HCT116 (cell line): Measurements from ENCODE around the gene SIK3. TPM values are rescaled to one million over a fixed set of nuclear protein-coding genes. Genes with fewer than 3 reads are reported as not detected.

Source experiments
- ATAC-seq: fragments of 200-7000 bp; cut with Tn5 transposase; 2 replicates; pipeline ENCODE4 v1.9.1; 2020; ENCODE audit warnings: mild to moderate bottlenecking, moderate library complexity
- BruUV-seq: library from RNA; stranded (reverse); fragments of 400-500 nt; replicated peaks from 2 replicates; lab custom pipeline; 2021; lab: Mats Ljungman, UMichigan
- CTCF ChIA-PET: fragments of 300-600 bp; sonication (Branson Sonifier 250); formaldehyde crosslinking; loops from one replicate; lab custom pipeline; 2021; ENCODE audit warnings: antibody characterized with exemption; lab: Charles Lee
- POLR2A ChIA-PET: fragments of 300-600, 350-600 bp; sonication (Branson Sonifier 250); formaldehyde crosslinking; loops from one replicate; lab custom pipeline; 2021; ENCODE audit warnings: antibody characterized with exemption; lab: Charles Lee
- RAD21 ChIA-PET, 2 experiments: fragments of 300-600 bp; sonication (Branson Sonifier 250); formaldehyde crosslinking; loops; one replicate each; lab custom pipeline; 2023; ENCODE audit warnings: low total read pairs in 2 of 2; ENCODE audit not compliant: uncharacterized antibody in 2 of 2, unreplicated experiment in 2 of 2, low non-redundant PET in 1 of 2; lab: Charles Lee
- DNase-seq: peaks from one replicate; pipeline ENCODE4 v3.0.0-alpha.2; 2010; ENCODE audit warnings: low read depth, low spot score
- H2AFZ ChIP-seq: fragments of 200-600 bp; shearing (Covaris generic), sonication (generic); 2 replicates; pipeline ENCODE4 v1.6.1; 2017; ENCODE audit warnings: low read depth, mixed run types, mixed read lengths, antibody characterized with exemption, low read length; ENCODE audit not compliant: poor library complexity, severe bottlenecking
- H3K27ac ChIP-seq: 2 replicates; pipeline ENCODE4 v1.5.1; 2012; ENCODE audit warnings: low read depth, low read length
- H3K27me3 ChIP-seq: fragments of 200-600 bp; sonication (generic); 2 replicates; pipeline ENCODE4 v1.6.1; 2016; ENCODE audit warnings: mixed run types, low read length, mixed read lengths; ENCODE audit not compliant: insufficient read depth
- H3K36me3 ChIP-seq, 2 experiments: fragments of 200-500 bp in 1 of 2; fragments of 200-600 bp in 1 of 2; sonication (Bioruptor generic) in 1 of 2; sonication (generic) in 1 of 2; 2 replicates each; pipeline versions ENCODE4 v1.5.1 to v1.6.1; 2014 to 2016; ENCODE audit warnings: low read length in 2 of 2, inconsistent platforms in 1 of 2, mixed read lengths in 1 of 2, mixed run types in 1 of 2; ENCODE audit not compliant: insufficient read depth in 2 of 2, control insufficient read depth in 1 of 2
- H3K4me1 ChIP-seq, 2 experiments: fragments of 200-600 bp in 1 of 2; sonication (generic) in 1 of 2; 2 replicates each; pipeline versions ENCODE4 v1.5.1 to v1.6.1; 2012 to 2017; ENCODE audit warnings: low read length in 2 of 2, inconsistent platforms in 1 of 2, mild to moderate bottlenecking in 1 of 2, mixed read lengths in 1 of 2, mixed run types in 1 of 2, moderate library complexity in 1 of 2; ENCODE audit not compliant: insufficient read depth in 2 of 2, control insufficient read depth in 1 of 2
- H3K4me2 ChIP-seq: fragments of 200-600 bp; sonication (generic); 2 replicates; pipeline ENCODE4 v1.6.1; 2017; ENCODE audit warnings: mixed run types, low read length, mixed read lengths
- H3K4me3 ChIP-seq, 2 experiments: fragments of 200-600 bp in 1 of 2; sonication (generic) in 1 of 2; replicated peaks in 1 of 2; 2 replicates each; pipeline ENCODE4 v1.5.1; 2011 to 2016; ENCODE audit warnings: low read length in 2 of 2, control low read depth in 1 of 2, low read depth in 1 of 2, mild to moderate bottlenecking in 1 of 2, mixed read lengths in 1 of 2, mixed run types in 1 of 2
- H3K79me2 ChIP-seq: fragments of 200-600 bp; sonication (generic); 2 replicates; pipeline ENCODE4 v1.6.1; 2017; ENCODE audit warnings: mild to moderate bottlenecking, mixed run types, low read length, moderate library complexity, mixed read lengths; ENCODE audit not compliant: insufficient read depth
- H3K9ac ChIP-seq: fragments of 200-600 bp; sonication (generic); 2 replicates; pipeline ENCODE4 v1.6.1; 2016; ENCODE audit warnings: low read length, mixed read lengths
- H3K9me2 ChIP-seq: fragments of 200-600 bp; sonication (generic), shearing (Covaris generic); 2 replicates; pipeline ENCODE4 v1.6.1; 2017; ENCODE audit warnings: mixed run types, mild to moderate bottlenecking, moderate library complexity; ENCODE audit not compliant: insufficient read depth
- H3K9me3 ChIP-seq, 2 experiments: fragments of 200-500 bp in 1 of 2; fragments of 200-600 bp in 1 of 2; sonication (Bioruptor generic) in 1 of 2; sonication (generic) in 1 of 2; 2 replicates each; pipeline ENCODE4 v1.6.1; 2014 to 2017; ENCODE audit warnings: low read length in 2 of 2, mixed read lengths in 2 of 2, inconsistent platforms in 1 of 2, low read depth in 1 of 2, mild to moderate bottlenecking in 1 of 2, mixed run types in 1 of 2, moderate library complexity in 1 of 2; ENCODE audit not compliant: control insufficient read depth in 1 of 2, insufficient read depth in 1 of 2
- H4K20me1 ChIP-seq: fragments of 200-600 bp; sonication (generic), shearing (Covaris generic); 2 replicates; pipeline ENCODE4 v1.6.1; 2017; ENCODE audit warnings: mixed run types, mild to moderate bottlenecking, moderate library complexity; ENCODE audit not compliant: insufficient read depth
- CEBPB ChIP-seq: IDR thresholded peaks from 2 replicates; pipeline ENCODE4 v1.6.1; 2012; ENCODE audit warnings: low read depth
- EZH2 ChIP-seq: fragments of 200-600 bp; sonication (generic); IDR thresholded peaks from 2 replicates; pipeline ENCODE4 v1.6.1; 2017; ENCODE audit warnings: antibody characterized with exemption, mixed run types
- EZH2phosphoT487 ChIP-seq: fragments of 200-600 bp; IDR thresholded peaks from 2 replicates; pipeline ENCODE4 v1.6.1; 2018; ENCODE audit warnings: antibody characterized with exemption, borderline replicate concordance
- JUND ChIP-seq: IDR thresholded peaks from 2 replicates; pipeline ENCODE4 v1.6.1; 2012
- POLR2AphosphoS5 ChIP-seq: IDR thresholded peaks from 2 replicates; pipeline ENCODE4 v1.6.1; 2011; ENCODE audit warnings: mild to moderate bottlenecking, low read depth, low read length, moderate library complexity
- RAD21 ChIP-seq: IDR thresholded peaks from 2 replicates; pipeline ENCODE4 v1.6.1; 2012; ENCODE audit warnings: low read depth, mild to moderate bottlenecking
- SRF ChIP-seq: IDR thresholded peaks from 2 replicates; pipeline ENCODE4 v1.6.1; 2012; ENCODE audit warnings: low read depth
- ZFX ChIP-seq: fragments of 450-650 bp; IDR thresholded peaks from 2 replicates; pipeline ENCODE4 v1.6.1; 2017
- intact Hi-C: fragments of 100-400 bp; cut with micrococcal nuclease; formaldehyde crosslinking; loops from 2 replicates; pipeline ENCODE4 v1.10.0; 2022
- total RNA-seq: library from RNA; stranded (reverse); gene quantifications from one replicate; pipeline ENCODE4 v1.2.1, GENCODE V29; 2021; ENCODE audit not compliant: unreplicated experiment
- TF ChIP-seq, protein P1 (sequence below): IDR thresholded peaks from 2 replicates; pipeline ENCODE4 v1.6.1; 2012; ENCODE audit warnings: low read depth
- TF ChIP-seq, protein P2 (sequence below): IDR thresholded peaks from 2 replicates; pipeline ENCODE4 v1.6.1; 2012
- TF ChIP-seq, protein P3 (sequence below), 3 experiments: fragments of 200-600 bp in 1 of 3; sonication (generic) in 1 of 3; IDR thresholded peaks in 2 of 3; conservative IDR thresholded peaks in 1 of 3; 2 replicates each; pipeline ENCODE4 v1.5.1; 2012 to 2017; ENCODE audit warnings: low read depth in 2 of 3, low read length in 2 of 3, antibody characterized with exemption in 1 of 3, borderline replicate concordance in 1 of 3, control low read depth in 1 of 3, mild to moderate bottlenecking in 1 of 3, mixed read lengths in 1 of 3, mixed run types in 1 of 3, moderate library complexity in 1 of 3; ENCODE audit not compliant: insufficient read depth in 1 of 3
- TF ChIP-seq, protein P4 (sequence below): IDR thresholded peaks from 2 replicates; pipeline ENCODE4 v1.6.1; 2012
- TF ChIP-seq, protein P5 (sequence below): IDR thresholded peaks from 2 replicates; pipeline ENCODE4 v1.6.1; 2011; ENCODE audit warnings: mild to moderate bottlenecking, low read length, moderate library complexity; ENCODE audit not compliant: insufficient replicate concordance; ENCODE audit errors: extremely low read depth

SIK3 gene
- total RNA-seq, 1 experiment from 2014 or later = 21.0 TPM

DNA sequence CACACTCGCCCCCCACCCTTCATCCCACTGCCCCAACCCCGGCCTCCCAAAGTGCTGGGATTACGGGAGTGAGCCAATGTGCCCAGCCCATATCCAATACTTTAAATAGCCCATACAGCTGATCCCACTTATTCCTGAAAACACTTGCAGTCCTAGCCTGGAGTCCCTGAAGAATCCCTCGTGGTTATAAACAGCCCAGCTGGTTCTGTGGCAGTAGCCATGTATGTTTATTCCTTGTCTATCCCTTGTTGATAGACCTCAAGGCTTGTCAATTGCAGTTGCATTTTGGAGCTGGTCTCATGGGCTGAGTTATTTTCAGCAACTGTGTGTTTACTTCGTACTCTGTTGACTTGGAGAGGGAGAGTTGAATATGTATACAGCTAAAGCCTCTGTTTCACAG, 24.3 kb upstream of the SIK3 start:
- Histone ChIP-seq H3K4me3 (no peak overlapping the region), H3K4me1 (peaks cover 0 to 4% of the 10 kb centered on the region in 2 experiments; a peak in 1 of 4 replicates), H3K9me2 (no peaks in the 10 kb centered on the region), H3K9me3 (no peaks in the 10 kb centered on the region), H3K79me2 (no peaks in the 10 kb centered on the region), H3K9ac (no peak overlapping the region), H2AFZ (no peak overlapping the region), H3K27ac (no peak overlapping the region), H3K36me3 (no peaks in the 10 kb centered on the region), H4K20me1 (no peaks in the 10 kb centered on the region), H3K4me2 (no peak overlapping the region), H3K27me3 (no peaks in the 10 kb centered on the region)
- RAD21 ChIA-PET = interaction anchor here in 1 of 2 experiments (0.6 kb wide), 1 partner anchor 17 kb away, joined by 5 read pairs; no protein-coding TSS in a partner anchor
- DNase-seq (no peak), ATAC-seq (no peak)
- intact Hi-C loops = no loop called here
- POLR2A ChIA-PET = no interaction called here
- BruUV-seq = no TSS peak
- CTCF ChIA-PET = no interaction called here
- TF ChIP-seq POLR2AphosphoS5 = no peak
- TF ChIP-seq, protein P1, sequence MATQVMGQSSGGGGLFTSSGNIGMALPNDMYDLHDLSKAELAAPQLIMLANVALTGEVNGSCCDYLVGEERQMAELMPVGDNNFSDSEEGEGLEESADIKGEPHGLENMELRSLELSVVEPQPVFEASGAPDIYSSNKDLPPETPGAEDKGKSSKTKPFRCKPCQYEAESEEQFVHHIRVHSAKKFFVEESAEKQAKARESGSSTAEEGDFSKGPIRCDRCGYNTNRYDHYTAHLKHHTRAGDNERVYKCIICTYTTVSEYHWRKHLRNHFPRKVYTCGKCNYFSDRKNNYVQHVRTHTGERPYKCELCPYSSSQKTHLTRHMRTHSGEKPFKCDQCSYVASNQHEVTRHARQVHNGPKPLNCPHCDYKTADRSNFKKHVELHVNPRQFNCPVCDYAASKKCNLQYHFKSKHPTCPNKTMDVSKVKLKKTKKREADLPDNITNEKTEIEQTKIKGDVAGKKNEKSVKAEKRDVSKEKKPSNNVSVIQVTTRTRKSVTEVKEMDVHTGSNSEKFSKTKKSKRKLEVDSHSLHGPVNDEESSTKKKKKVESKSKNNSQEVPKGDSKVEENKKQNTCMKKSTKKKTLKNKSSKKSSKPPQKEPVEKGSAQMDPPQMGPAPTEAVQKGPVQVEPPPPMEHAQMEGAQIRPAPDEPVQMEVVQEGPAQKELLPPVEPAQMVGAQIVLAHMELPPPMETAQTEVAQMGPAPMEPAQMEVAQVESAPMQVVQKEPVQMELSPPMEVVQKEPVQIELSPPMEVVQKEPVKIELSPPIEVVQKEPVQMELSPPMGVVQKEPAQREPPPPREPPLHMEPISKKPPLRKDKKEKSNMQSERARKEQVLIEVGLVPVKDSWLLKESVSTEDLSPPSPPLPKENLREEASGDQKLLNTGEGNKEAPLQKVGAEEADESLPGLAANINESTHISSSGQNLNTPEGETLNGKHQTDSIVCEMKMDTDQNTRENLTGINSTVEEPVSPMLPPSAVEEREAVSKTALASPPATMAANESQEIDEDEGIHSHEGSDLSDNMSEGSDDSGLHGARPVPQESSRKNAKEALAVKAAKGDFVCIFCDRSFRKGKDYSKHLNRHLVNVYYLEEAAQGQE = no peak
- TF ChIP-seq, protein P2, sequence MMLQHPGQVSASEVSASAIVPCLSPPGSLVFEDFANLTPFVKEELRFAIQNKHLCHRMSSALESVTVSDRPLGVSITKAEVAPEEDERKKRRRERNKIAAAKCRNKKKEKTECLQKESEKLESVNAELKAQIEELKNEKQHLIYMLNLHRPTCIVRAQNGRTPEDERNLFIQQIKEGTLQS = no peak
- TF ChIP-seq EZH2phosphoT487 = no peak
- no peak for TF ChIP-seq JUND
- TF ChIP-seq, protein P3, sequence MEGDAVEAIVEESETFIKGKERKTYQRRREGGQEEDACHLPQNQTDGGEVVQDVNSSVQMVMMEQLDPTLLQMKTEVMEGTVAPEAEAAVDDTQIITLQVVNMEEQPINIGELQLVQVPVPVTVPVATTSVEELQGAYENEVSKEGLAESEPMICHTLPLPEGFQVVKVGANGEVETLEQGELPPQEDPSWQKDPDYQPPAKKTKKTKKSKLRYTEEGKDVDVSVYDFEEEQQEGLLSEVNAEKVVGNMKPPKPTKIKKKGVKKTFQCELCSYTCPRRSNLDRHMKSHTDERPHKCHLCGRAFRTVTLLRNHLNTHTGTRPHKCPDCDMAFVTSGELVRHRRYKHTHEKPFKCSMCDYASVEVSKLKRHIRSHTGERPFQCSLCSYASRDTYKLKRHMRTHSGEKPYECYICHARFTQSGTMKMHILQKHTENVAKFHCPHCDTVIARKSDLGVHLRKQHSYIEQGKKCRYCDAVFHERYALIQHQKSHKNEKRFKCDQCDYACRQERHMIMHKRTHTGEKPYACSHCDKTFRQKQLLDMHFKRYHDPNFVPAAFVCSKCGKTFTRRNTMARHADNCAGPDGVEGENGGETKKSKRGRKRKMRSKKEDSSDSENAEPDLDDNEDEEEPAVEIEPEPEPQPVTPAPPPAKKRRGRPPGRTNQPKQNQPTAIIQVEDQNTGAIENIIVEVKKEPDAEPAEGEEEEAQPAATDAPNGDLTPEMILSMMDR (IDR thresholded peaks at IDR 0.05 in 2 of 3, conservative IDR thresholded peaks at IDR 0.05 in 1 of 3; ENCODE audit: borderline replicate concordance in 1 of 3, insufficient read depth in 1 of 3, low read depth in 2 of 3, low read length in 2 of 3) = no peak
- TF ChIP-seq, protein P4, sequence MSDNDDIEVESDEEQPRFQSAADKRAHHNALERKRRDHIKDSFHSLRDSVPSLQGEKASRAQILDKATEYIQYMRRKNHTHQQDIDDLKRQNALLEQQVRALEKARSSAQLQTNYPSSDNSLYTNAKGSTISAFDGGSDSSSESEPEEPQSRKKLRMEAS = no peak
- TF ChIP-seq, protein P5, sequence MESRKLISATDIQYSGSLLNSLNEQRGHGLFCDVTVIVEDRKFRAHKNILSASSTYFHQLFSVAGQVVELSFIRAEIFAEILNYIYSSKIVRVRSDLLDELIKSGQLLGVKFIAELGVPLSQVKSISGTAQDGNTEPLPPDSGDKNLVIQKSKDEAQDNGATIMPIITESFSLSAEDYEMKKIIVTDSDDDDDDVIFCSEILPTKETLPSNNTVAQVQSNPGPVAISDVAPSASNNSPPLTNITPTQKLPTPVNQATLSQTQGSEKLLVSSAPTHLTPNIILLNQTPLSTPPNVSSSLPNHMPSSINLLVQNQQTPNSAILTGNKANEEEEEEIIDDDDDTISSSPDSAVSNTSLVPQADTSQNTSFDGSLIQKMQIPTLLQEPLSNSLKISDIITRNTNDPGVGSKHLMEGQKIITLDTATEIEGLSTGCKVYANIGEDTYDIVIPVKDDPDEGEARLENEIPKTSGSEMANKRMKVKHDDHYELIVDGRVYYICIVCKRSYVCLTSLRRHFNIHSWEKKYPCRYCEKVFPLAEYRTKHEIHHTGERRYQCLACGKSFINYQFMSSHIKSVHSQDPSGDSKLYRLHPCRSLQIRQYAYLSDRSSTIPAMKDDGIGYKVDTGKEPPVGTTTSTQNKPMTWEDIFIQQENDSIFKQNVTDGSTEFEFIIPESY = no peak
- TF ChIP-seq CEBPB = no peak
- TF ChIP-seq SRF = no peak
- TF ChIP-seq ZFX = no peak
- no peak for TF ChIP-seq RAD21
- no peak for TF ChIP-seq EZH2
